ENCODE measurements around the gene SGIP1. TPM values are rescaled to one million over a fixed set of nuclear protein-coding genes. Genes with fewer than 3 reads are reported as not detected.

The SGIP1 gene
- total RNA-seq = 1 to 10 TPM in 3 of 6 experiments, under 1 TPM in 2, not detected in 1; 0.09 to 1.3 (median 1.1) TPM
- long read RNA-seq = 0 reads

GRCh38 chr1:66533804-66534740 is at the start of gene SGIP1:
Gene SGIP1, plus strand, starts transcription at chr1:66534153. Its CDS starts 206 bp downstream, at chr1:66534359.
- WGBS (ENCODE audit: insufficient coverage, low coverage, low lambda C conversion rate, missing lambda C conversion rate) = 21% methylated on average over 19 of the region's 25 CpGs
- peaks cover 0 to 6% (median 2%) of the 10 kb centered on the region in 4 donors for H3K4me1 ChIP-seq
- TF ChIP-seq, protein P1, sequence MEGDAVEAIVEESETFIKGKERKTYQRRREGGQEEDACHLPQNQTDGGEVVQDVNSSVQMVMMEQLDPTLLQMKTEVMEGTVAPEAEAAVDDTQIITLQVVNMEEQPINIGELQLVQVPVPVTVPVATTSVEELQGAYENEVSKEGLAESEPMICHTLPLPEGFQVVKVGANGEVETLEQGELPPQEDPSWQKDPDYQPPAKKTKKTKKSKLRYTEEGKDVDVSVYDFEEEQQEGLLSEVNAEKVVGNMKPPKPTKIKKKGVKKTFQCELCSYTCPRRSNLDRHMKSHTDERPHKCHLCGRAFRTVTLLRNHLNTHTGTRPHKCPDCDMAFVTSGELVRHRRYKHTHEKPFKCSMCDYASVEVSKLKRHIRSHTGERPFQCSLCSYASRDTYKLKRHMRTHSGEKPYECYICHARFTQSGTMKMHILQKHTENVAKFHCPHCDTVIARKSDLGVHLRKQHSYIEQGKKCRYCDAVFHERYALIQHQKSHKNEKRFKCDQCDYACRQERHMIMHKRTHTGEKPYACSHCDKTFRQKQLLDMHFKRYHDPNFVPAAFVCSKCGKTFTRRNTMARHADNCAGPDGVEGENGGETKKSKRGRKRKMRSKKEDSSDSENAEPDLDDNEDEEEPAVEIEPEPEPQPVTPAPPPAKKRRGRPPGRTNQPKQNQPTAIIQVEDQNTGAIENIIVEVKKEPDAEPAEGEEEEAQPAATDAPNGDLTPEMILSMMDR (IDR thresholded peaks at IDR 0.05) = no peak
- no peak for TF ChIP-seq POLR2A (IDR thresholded peaks at IDR 0.05)
- ATAC-seq = peak; percentile 63 to 76 (median 68)
- DNase-seq = peak in 2 of 3 donors; percentile 29 to 50
- H3K27ac ChIP-seq = peak within 1 kb of the TSS in 1 of 3 donors; percentile 7
- no peaks in the 10 kb centered on the region for H3K36me3 ChIP-seq
- H3K27me3 ChIP-seq = peaks cover 0 to 7% of the 10 kb centered on the region in 2 donors
- H3K9me3 ChIP-seq = no peaks in the 10 kb centered on the region
- peak within 1 kb of the TSS; percentile 10 to 22 (median 15) for H3K4me3 ChIP-seq
- intact Hi-C loops (cut with DNase I) = no loop called here

DNA sequence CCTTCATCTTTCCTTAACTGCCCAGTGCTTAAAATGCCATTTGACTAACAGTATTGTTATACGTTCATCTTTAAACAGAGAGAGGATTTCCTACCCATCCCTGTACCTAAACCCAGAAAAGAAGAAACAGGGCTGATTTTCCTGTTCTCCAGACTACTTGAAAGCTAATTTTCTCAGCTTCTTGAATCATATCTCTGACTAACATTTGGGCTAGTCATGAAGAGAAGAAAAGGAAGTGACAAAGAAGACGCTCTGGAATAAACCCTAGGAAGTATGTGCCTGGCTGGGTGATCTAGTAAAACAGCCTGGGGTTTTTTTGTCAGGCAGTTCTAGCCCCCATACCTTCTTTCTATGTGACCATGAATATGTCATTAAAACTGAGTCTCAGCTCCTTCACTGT is 44.8 kb upstream of the SGIP1 start:
- no peaks in the 10 kb centered on the region for H3K9me3 ChIP-seq
- H3K4me3 ChIP-seq = no peak overlapping the region
- DNase-seq = no peak
- WGBS (ENCODE audit: insufficient coverage, low coverage, low lambda C conversion rate, missing lambda C conversion rate) = 40% methylated on average over 2 of the region's 2 CpGs
- no peaks in the 10 kb centered on the region for H3K4me1 ChIP-seq
- TF ChIP-seq POLR2A (IDR thresholded peaks at IDR 0.05) = no peak
- TF ChIP-seq, protein P1 (IDR thresholded peaks at IDR 0.05) = no peak
- intact Hi-C loops (cut with DNase I) = no loop called here
- H3K27me3 ChIP-seq = no peaks in the 10 kb centered on the region
- H3K27ac ChIP-seq = no peak overlapping the region
- peak in 1 of 4 donors; percentile 35 for ATAC-seq
- no peaks in the 10 kb centered on the region for H3K36me3 ChIP-seq

GRCh38 chr1:66489972-66490601 is 43.9 kb upstream of the SGIP1 start:
- DNase-seq = no peak
- H3K36me3 ChIP-seq = no peaks in the 10 kb centered on the region
- TF ChIP-seq, protein P1 (IDR thresholded peaks at IDR 0.05) = no peak
- TF ChIP-seq POLR2A (IDR thresholded peaks at IDR 0.05) = no peak
- no peak overlapping the region for H3K27ac ChIP-seq
- WGBS (ENCODE audit: insufficient coverage, low coverage, low lambda C conversion rate, missing lambda C conversion rate) = 43% methylated on average over 2 of the region's 2 CpGs
- H3K9me3 ChIP-seq = no peaks in the 10 kb centered on the region
- intact Hi-C loops (cut with DNase I) = no loop called here
- no peaks in the 10 kb centered on the region for H3K4me1 ChIP-seq
- H3K4me3 ChIP-seq = no peak overlapping the region
- no peaks in the 10 kb centered on the region for H3K27me3 ChIP-seq
- ATAC-seq = no peak

- intact Hi-C loops (cut with DNase I) = no loop called here
- no peak overlapping the region for H3K4me3 ChIP-seq
These were observed 43.1 kb upstream of the SGIP1 start for GRCh38 chr1:66490816-66491215.

More at GRCh38 chr1:66490816-66491215, 43.1 kb upstream of the SGIP1 start:
- H3K9me3 ChIP-seq = no peaks in the 10 kb centered on the region
- 65% methylated on average over 2 of the region's 2 CpGs for WGBS (ENCODE audit: insufficient coverage, low coverage, low lambda C conversion rate, missing lambda C conversion rate)
- ATAC-seq = peak in 2 of 4 donors; percentile 36 to 62
- no peaks in the 10 kb centered on the region for H3K4me1 ChIP-seq
- no peaks in the 10 kb centered on the region for H3K36me3 ChIP-seq
- DNase-seq = no peak
- no peak overlapping the region for H3K27ac ChIP-seq
- no peaks in the 10 kb centered on the region for H3K27me3 ChIP-seq
- no peak for TF ChIP-seq POLR2A (IDR thresholded peaks at IDR 0.05)
- TF ChIP-seq, protein P1 (IDR thresholded peaks at IDR 0.05) = no peak
